ENCODE data around the gene TMPRSS4. TPM values are rescaled to one million over a fixed set of nuclear protein-coding genes. Genes with fewer than 3 reads are reported as not detected.

The TMPRSS4 gene
- total and polyA plus RNA-seq, 9 of the 15 experiments (the other 6 are each of a cell fraction or from before 2014, with no cell fraction given), result 4.0 to 10.0 (median 5.6) TPM

GRCh38 chr11:118102721-118103261 lies 25.9 kb downstream of the TMPRSS4 start (continued):
- TF ChIP-seq PHB2 (IDR thresholded peaks at IDR 0.05; ENCODE audit: low read depth) (no peak), CTBP1 (IDR thresholded peaks at IDR 0.05; ENCODE audit: borderline replicate concordance) (peak; percentile 66), BRD4 (IDR thresholded peaks at IDR 0.05) (no peak), MTA3 (IDR thresholded peaks at IDR 0.05; ENCODE audit: borderline replicate concordance) (no peak), HNRNPLL (IDR thresholded peaks at IDR 0.05; ENCODE audit: low read depth, low read length, poor library complexity, severe bottlenecking) (peak; percentile 7), ZNF695 (CRISPR knock-in tag; IDR thresholded peaks at IDR 0.05) (no peak), CBX8 (IDR thresholded peaks at IDR 0.05; ENCODE audit: borderline replicate concordance, extremely low read depth, low read depth, low read length, poor library complexity, severe bottlenecking) (no peak), ILF3 (IDR thresholded peaks at IDR 0.05; ENCODE audit: borderline replicate concordance) (no peak), TRIM28 (IDR thresholded peaks at IDR 0.05) (no peak; the same call in 1 of the 2 replicates), SETDB1 (IDR thresholded peaks at IDR 0.05; ENCODE audit: low read length) (no peak), RREB1 (CRISPR knock-in tag; IDR thresholded peaks at IDR 0.05) (no peak), STAT5A (IDR thresholded peaks at IDR 0.05; ENCODE audit: borderline replicate concordance, low read length) (no peak), HEY1 (CRISPR knock-in tag; IDR thresholded peaks at IDR 0.05; ENCODE audit: borderline replicate concordance) (no peak), MAX (CRISPR knock-in tag; IDR thresholded peaks at IDR 0.05) (no peak; the same call in 1 of the 2 replicates), KDM4B (IDR thresholded peaks at IDR 0.05; ENCODE audit: borderline replicate concordance in 2 of 2, low read depth in 1 of 2) (no peak), TCF7 (IDR thresholded peaks at IDR 0.05; ENCODE audit: borderline replicate concordance) (no peak), BRF1 (IDR thresholded peaks at IDR 0.05; ENCODE audit: borderline replicate concordance, extremely low read depth, insufficient read length) (no peak)
- TF ChIP-seq, protein P1, sequence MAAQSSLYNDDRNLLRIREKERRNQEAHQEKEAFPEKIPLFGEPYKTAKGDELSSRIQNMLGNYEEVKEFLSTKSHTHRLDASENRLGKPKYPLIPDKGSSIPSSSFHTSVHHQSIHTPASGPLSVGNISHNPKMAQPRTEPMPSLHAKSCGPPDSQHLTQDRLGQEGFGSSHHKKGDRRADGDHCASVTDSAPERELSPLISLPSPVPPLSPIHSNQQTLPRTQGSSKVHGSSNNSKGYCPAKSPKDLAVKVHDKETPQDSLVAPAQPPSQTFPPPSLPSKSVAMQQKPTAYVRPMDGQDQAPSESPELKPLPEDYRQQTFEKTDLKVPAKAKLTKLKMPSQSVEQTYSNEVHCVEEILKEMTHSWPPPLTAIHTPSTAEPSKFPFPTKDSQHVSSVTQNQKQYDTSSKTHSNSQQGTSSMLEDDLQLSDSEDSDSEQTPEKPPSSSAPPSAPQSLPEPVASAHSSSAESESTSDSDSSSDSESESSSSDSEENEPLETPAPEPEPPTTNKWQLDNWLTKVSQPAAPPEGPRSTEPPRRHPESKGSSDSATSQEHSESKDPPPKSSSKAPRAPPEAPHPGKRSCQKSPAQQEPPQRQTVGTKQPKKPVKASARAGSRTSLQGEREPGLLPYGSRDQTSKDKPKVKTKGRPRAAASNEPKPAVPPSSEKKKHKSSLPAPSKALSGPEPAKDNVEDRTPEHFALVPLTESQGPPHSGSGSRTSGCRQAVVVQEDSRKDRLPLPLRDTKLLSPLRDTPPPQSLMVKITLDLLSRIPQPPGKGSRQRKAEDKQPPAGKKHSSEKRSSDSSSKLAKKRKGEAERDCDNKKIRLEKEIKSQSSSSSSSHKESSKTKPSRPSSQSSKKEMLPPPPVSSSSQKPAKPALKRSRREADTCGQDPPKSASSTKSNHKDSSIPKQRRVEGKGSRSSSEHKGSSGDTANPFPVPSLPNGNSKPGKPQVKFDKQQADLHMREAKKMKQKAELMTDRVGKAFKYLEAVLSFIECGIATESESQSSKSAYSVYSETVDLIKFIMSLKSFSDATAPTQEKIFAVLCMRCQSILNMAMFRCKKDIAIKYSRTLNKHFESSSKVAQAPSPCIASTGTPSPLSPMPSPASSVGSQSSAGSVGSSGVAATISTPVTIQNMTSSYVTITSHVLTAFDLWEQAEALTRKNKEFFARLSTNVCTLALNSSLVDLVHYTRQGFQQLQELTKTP (IDR thresholded peaks at IDR 0.05; ENCODE audit: low read depth in 1 of 2, partially characterized antibody in 2 of 2), result no peak
